ENCODE measurements around the gene FEM1B.
A peak's percentile ranks its signal among the peaks of the same experiment; 100 is the strongest.

Gene FEM1B

GRCh38 chr15:68336516-68336915 is 59.0 kb downstream of the FEM1B start:
- Histone ChIP-seq H3K27ac (peak overlapping the region; percentile 94 to 95), H3K4me1 (peaks cover 4 to 88% (median 82%) of the 10 kb centered on the region in 4 donors), H3K9me3 (no peaks in the 10 kb centered on the region), H3K36me3 (peaks cover 10% of the 10 kb centered on the region in 3 donors), H3K4me3 (no peak overlapping the region), H3K27me3 (no peaks in the 10 kb centered on the region)
- no peak for DNase-seq
- no peak for TF ChIP-seq CTCF (IDR thresholded peaks at IDR 0.05)
- intact Hi-C loops (cut with DNase I; ENCODE audit: low total_unique reads), result no loop called here

- intact Hi-C loops (cut with DNase I; ENCODE audit: low total_unique reads), result no loop called here
- no peak for TF ChIP-seq CTCF (IDR thresholded peaks at IDR 0.05)
These were observed 60.3 kb downstream of the FEM1B start for GRCh38 chr15:68337826-68338225.

GRCh38 chr15:68339481-68339880 is 61.9 kb downstream of the FEM1B start:
- H3K27me3 ChIP-seq, result no peaks in the 10 kb centered on the region
- H3K27ac ChIP-seq, result peak overlapping the region; percentile 94 to 95
- no peaks in the 10 kb centered on the region for H3K9me3 ChIP-seq
- intact Hi-C loops (cut with DNase I; ENCODE audit: low total_unique reads), result no loop called here
- peaks cover 0 to 12% (median 4%) of the 10 kb centered on the region in 3 donors for H3K36me3 ChIP-seq
- H3K4me1 ChIP-seq, result peaks cover 0 to 100% (median 90%) of the 10 kb centered on the region in 4 donors
- no peak for DNase-seq
- no peak for TF ChIP-seq CTCF (IDR thresholded peaks at IDR 0.05)
- no peak overlapping the region for H3K4me3 ChIP-seq

More at GRCh38 chr15:68337826-68338225, 60.3 kb downstream of the FEM1B start:
- H3K4me3 ChIP-seq, result no peak overlapping the region
- H3K27ac ChIP-seq, result peak overlapping the region; percentile 94 to 95
- peak; percentile 75 to 91 for DNase-seq
- H3K4me1 ChIP-seq, result peaks cover 4 to 100% (median 95%) of the 10 kb centered on the region in 4 donors
- no peaks in the 10 kb centered on the region for H3K9me3 ChIP-seq
- H3K36me3 ChIP-seq, result peaks cover 0 to 12% (median 4%) of the 10 kb centered on the region in 3 donors
- H3K27me3 ChIP-seq, result no peaks in the 10 kb centered on the region

GRCh38 chr15:68340726-68341671 is 63.5 kb downstream of the FEM1B start:
- DNase-seq, result peak in 1 of 2 donors; percentile 83
- Histone ChIP-seq H3K9me3 (no peaks in the 10 kb centered on the region), H3K4me1 (peaks cover 0 to 86% (median 77%) of the 10 kb centered on the region in 4 donors), H3K36me3 (peaks cover 0 to 16% (median 7%) of the 10 kb centered on the region in 3 donors), H3K27ac (peak overlapping the region; percentile 94 to 95), H3K27me3 (no peaks in the 10 kb centered on the region), H3K4me3 (no peak overlapping the region)
- intact Hi-C loops (cut with DNase I; ENCODE audit: low total_unique reads), result no loop called here
- no peak for TF ChIP-seq CTCF (IDR thresholded peaks at IDR 0.05)

- intact Hi-C loops (cut with DNase I; ENCODE audit: low total_unique reads), result no loop called here
- H3K4me1 ChIP-seq, result peaks cover 0 to 83% (median 71%) of the 10 kb centered on the region in 4 donors
These were observed 64.5 kb downstream of the FEM1B start for GRCh38 chr15:68341760-68342725.

More at GRCh38 chr15:68341760-68342725, 64.5 kb downstream of the FEM1B start:
- no peak for TF ChIP-seq CTCF (IDR thresholded peaks at IDR 0.05)
- Histone ChIP-seq H3K36me3 (peaks cover 0 to 16% (median 7%) of the 10 kb centered on the region in 3 donors), H3K9me3 (no peaks in the 10 kb centered on the region), H3K27me3 (no peaks in the 10 kb centered on the region), H3K27ac (peak overlapping the region; percentile 94 to 95), H3K4me3 (no peak overlapping the region)
- DNase-seq, result peak in 1 of 2 donors; percentile 80
